Measurements from ENCODE around the gene YWHAB.

GRCh38 chr20:44866703-44867335 is 18.7 kb upstream of the YWHAB start:
- TF ChIP-seq CTCF (IDR thresholded peaks at IDR 0.05; ENCODE audit: insufficient read depth, low read length, poor library complexity, severe bottlenecking) (no peak), EZH2phosphoT487 (conservative IDR thresholded peaks at IDR 0.05; ENCODE audit: low read length) (no peak)

Data from SU-DHL-6 (cell line).